Vagina (tissue), 2 donors: Measurements from ENCODE around the gene DNAH3.

Experiments
- POLR2A ChIP-seq, 2 donors: fragments of 450-650 bp; IDR thresholded peaks; one replicate each; pipeline ENCODE4 v1.6.1; 2017; ENCODE audit warnings: antibody characterized with exemption in 2 of 2, mild to moderate bottlenecking in 2 of 2, moderate library complexity in 2 of 2
- POLR2AphosphoS5 ChIP-seq, 2 donors: sonication (generic); formaldehyde crosslinking; IDR thresholded peaks; one replicate each; pipeline ENCODE4 v1.9.0; 2017; ENCODE audit warnings: antibody characterized with exemption in 2 of 2, mild to moderate bottlenecking in 2 of 2, low read depth in 1 of 2; ENCODE audit not compliant: insufficient read depth in 1 of 2
- TF ChIP-seq, protein P1 (sequence below), 3 experiments: fragments of 450-650 bp in 2 of 3; fragments of 200-600 bp in 1 of 3; sonication (generic) in 1 of 3; IDR thresholded peaks; one replicate each; pipeline ENCODE4 v1.5.1; 2017 to 2019; ENCODE audit warnings: antibody characterized with exemption in 3 of 3, mild to moderate bottlenecking in 2 of 3, moderate library complexity in 2 of 3

DNA sequence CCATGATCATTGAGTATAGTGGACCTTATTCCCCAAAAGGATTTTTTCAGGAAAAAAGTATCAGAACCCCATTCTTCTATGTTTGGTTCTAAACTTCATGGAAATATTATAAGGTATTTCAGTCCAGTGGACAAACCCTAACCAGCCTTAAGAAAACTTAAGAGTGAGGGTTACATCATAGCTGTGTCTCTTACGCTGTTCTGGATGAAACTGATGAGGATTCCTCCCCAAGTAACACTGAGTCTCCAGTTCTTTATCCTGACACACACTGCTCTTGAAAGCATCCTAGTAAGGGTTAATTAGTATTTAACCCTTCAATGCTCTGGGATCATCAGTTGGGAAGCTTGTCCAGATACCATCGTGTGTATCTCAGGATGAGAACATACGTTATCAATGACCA, 245.1 kb downstream of the DNAH3 start:
- TF ChIP-seq, protein P1, sequence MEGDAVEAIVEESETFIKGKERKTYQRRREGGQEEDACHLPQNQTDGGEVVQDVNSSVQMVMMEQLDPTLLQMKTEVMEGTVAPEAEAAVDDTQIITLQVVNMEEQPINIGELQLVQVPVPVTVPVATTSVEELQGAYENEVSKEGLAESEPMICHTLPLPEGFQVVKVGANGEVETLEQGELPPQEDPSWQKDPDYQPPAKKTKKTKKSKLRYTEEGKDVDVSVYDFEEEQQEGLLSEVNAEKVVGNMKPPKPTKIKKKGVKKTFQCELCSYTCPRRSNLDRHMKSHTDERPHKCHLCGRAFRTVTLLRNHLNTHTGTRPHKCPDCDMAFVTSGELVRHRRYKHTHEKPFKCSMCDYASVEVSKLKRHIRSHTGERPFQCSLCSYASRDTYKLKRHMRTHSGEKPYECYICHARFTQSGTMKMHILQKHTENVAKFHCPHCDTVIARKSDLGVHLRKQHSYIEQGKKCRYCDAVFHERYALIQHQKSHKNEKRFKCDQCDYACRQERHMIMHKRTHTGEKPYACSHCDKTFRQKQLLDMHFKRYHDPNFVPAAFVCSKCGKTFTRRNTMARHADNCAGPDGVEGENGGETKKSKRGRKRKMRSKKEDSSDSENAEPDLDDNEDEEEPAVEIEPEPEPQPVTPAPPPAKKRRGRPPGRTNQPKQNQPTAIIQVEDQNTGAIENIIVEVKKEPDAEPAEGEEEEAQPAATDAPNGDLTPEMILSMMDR (IDR thresholded peaks at IDR 0.05), result no peak
- no peak for TF ChIP-seq POLR2A (IDR thresholded peaks at IDR 0.05)
- no peak for TF ChIP-seq POLR2AphosphoS5 (IDR thresholded peaks at IDR 0.05; ENCODE audit: insufficient read depth in 1 of 2, low read depth in 1 of 2)
